SK-N-SH (cell line): Measurements from ENCODE around the gene CD72. TPM values are rescaled to one million over a fixed set of nuclear protein-coding genes. Genes with fewer than 3 reads are reported as not detected.

Experiments used
- CTCF ChIA-PET: fragments of 300-600, 350-600 bp; formaldehyde crosslinking; extraction: SDS; loops from one replicate; lab custom pipeline; 2021; lab: Yijun Ruan, JAX
- POLR2A ChIA-PET: fragments of 350-600 bp; sonication (Branson Sonifier 250); formaldehyde crosslinking; extraction: SDS; loops from one replicate; lab custom pipeline; 2020; ENCODE audit warnings: antibody characterized with exemption, inconsistent platforms; lab: Yijun Ruan, JAX
- DNase-seq: peaks from one replicate; pipeline ENCODE4 v3.0.0; 2012
- H2AFZ ChIP-seq: fragments of 200-600 bp; sonication (generic); 2 replicates; pipeline ENCODE4 v1.8.1; 2016; ENCODE audit warnings: antibody characterized with exemption, mild to moderate bottlenecking, low read depth
- H3F3A ChIP-seq: fragments of 200-600 bp; sonication (generic); replicated peaks from 2 replicates; pipeline ENCODE3; 2016; ENCODE audit warnings: antibody characterized with exemption, mild to moderate bottlenecking; ENCODE audit not compliant: insufficient read depth
- H3K27ac ChIP-seq, 2 experiments: fragments of 200-500 bp in 1 of 2; fragments of 200-600 bp in 1 of 2; sonication (Bioruptor generic) in 1 of 2; sonication (generic), shearing (Covaris generic) in 1 of 2; 2 replicates each; pipeline versions ENCODE4 v1.5.1 to v1.6.1; 2014 to 2016; ENCODE audit warnings: low read depth in 2 of 2, inconsistent platforms in 1 of 2, low read length in 1 of 2, mild to moderate bottlenecking in 1 of 2, mixed read lengths in 1 of 2
- H3K27me3 ChIP-seq: fragments of 200-600 bp; sonication (generic), shearing (Covaris generic); 2 replicates; pipeline ENCODE4 v1.6.1; 2016; ENCODE audit warnings: mixed run types; ENCODE audit not compliant: insufficient read depth
- H3K36me3 ChIP-seq, 2 experiments: fragments of 200-500 bp in 1 of 2; fragments of 200-600 bp in 1 of 2; sonication (Bioruptor generic) in 1 of 2; sonication (generic) in 1 of 2; replicated peaks in 1 of 2; 2 replicates each; pipeline versions ENCODE3 to v1.5.1; 2014 to 2016; ENCODE audit warnings: low read length in 1 of 2, mild to moderate bottlenecking in 1 of 2; ENCODE audit not compliant: insufficient read depth in 2 of 2, control insufficient read depth in 1 of 2
- H3K4me1 ChIP-seq, 2 experiments: fragments of 200-500 bp in 1 of 2; fragments of 200-600 bp in 1 of 2; sonication (Bioruptor generic) in 1 of 2; sonication (generic), shearing (Covaris generic) in 1 of 2; 2 replicates each; pipeline versions ENCODE4 v1.5.1 to v1.6.1; 2014 to 2016; ENCODE audit warnings: low read depth in 1 of 2, low read length in 1 of 2, mixed run types in 1 of 2; ENCODE audit not compliant: insufficient read depth in 2 of 2, control insufficient read depth in 1 of 2
- H3K4me2 ChIP-seq: fragments of 200-600 bp; sonication (generic), shearing (Covaris generic); 2 replicates; pipeline ENCODE4 v1.6.1; 2017; ENCODE audit warnings: mixed run types
- H3K4me3 ChIP-seq, 2 experiments: fragments of 200-500 bp in 1 of 2; fragments of 200-600 bp in 1 of 2; sonication (Bioruptor generic) in 1 of 2; sonication (generic), shearing (Covaris generic) in 1 of 2; 2 replicates each; pipeline versions ENCODE4 v1.5.1 to v1.8.1; 2014 to 2016; ENCODE audit warnings: low read depth in 2 of 2, inconsistent platforms in 1 of 2, low read length in 1 of 2, mild to moderate bottlenecking in 1 of 2, mixed read lengths in 1 of 2, moderate library complexity in 1 of 2
- H3K79me2 ChIP-seq: fragments of 200-600 bp; sonication (generic); 2 replicates; pipeline ENCODE4 v1.8.1; 2017; ENCODE audit warnings: mild to moderate bottlenecking; ENCODE audit not compliant: insufficient read depth
- H3K9ac ChIP-seq: fragments of 200-600 bp; sonication (generic); 2 replicates; pipeline ENCODE4 v1.6.1; 2017; ENCODE audit warnings: mixed run types
- H3K9me2 ChIP-seq: fragments of 200-600 bp; sonication (generic); 2 replicates; pipeline ENCODE4 v1.6.1; 2017; ENCODE audit warnings: mixed run types
- H3K9me3 ChIP-seq: fragments of 200-600 bp; sonication (generic); 2 replicates; pipeline ENCODE4 v1.6.1; 2017; ENCODE audit warnings: mixed run types, mild to moderate bottlenecking, moderate library complexity
- H4K20me1 ChIP-seq: fragments of 200-600 bp; sonication (generic); 2 replicates; pipeline ENCODE4 v1.6.1; 2017; ENCODE audit warnings: mild to moderate bottlenecking, mixed run types; ENCODE audit not compliant: insufficient read depth
- CHD2 ChIP-seq: fragments of 150-350 bp; IDR thresholded peaks from 2 replicates; pipeline ENCODE4 v1.6.1; 2018; ENCODE audit warnings: low read length; ENCODE audit not compliant: partially characterized antibody
- ELF1 ChIP-seq: IDR thresholded peaks from 2 replicates; pipeline ENCODE4 v1.4.0; 2012
- FOSL2 ChIP-seq: IDR thresholded peaks from 2 replicates; pipeline ENCODE4 v1.4.0; 2012; ENCODE audit warnings: low read depth, mild to moderate bottlenecking, moderate library complexity, borderline replicate concordance
- FOXJ3 ChIP-seq: sonication (generic); formaldehyde crosslinking; IDR thresholded peaks from 2 replicates; pipeline ENCODE4 v1.5.1; 2020; ENCODE audit warnings: mild to moderate bottlenecking, missing genetic modification reagents
- NFIC ChIP-seq: IDR thresholded peaks from 2 replicates; pipeline ENCODE4 v1.4.0; 2012; ENCODE audit warnings: borderline replicate concordance
- POLR2AphosphoS5 ChIP-seq: IDR thresholded peaks from 2 replicates; pipeline ENCODE4 v1.6.1; 2012; ENCODE audit warnings: low read depth, low read length
- TCF12 ChIP-seq: IDR thresholded peaks from 2 replicates; pipeline ENCODE4 v1.4.0; 2012
- WGBS: methylation state at CpG from one replicate; pipeline ENCODE4 v1.1.6; 2017; ENCODE audit warnings: low lambda C conversion rate; 5-methylcytosine and 5-hydroxymethylcytosine counted together
- polyA plus RNA-seq, 3 experiments: library from polyadenylated mRNA; depleted of rRNA; stranded (reverse); fragments of >200 nt; gene quantifications; 2 replicates each; pipeline ENCODE4 v1.2.3, GENCODE V29; 2012
- small RNA-seq, 7 experiments: library from RNA; depleted of rRNA; stranded (forward); fragments of <200 nt; gene quantifications; one replicate each; pipeline ENCODE3, GENCODE V24; 2012

The CD72 gene
- polyA plus RNA-seq, 1 of the 3 experiments (the other 2 are of a cell fraction), result 2.7 TPM

DNA sequence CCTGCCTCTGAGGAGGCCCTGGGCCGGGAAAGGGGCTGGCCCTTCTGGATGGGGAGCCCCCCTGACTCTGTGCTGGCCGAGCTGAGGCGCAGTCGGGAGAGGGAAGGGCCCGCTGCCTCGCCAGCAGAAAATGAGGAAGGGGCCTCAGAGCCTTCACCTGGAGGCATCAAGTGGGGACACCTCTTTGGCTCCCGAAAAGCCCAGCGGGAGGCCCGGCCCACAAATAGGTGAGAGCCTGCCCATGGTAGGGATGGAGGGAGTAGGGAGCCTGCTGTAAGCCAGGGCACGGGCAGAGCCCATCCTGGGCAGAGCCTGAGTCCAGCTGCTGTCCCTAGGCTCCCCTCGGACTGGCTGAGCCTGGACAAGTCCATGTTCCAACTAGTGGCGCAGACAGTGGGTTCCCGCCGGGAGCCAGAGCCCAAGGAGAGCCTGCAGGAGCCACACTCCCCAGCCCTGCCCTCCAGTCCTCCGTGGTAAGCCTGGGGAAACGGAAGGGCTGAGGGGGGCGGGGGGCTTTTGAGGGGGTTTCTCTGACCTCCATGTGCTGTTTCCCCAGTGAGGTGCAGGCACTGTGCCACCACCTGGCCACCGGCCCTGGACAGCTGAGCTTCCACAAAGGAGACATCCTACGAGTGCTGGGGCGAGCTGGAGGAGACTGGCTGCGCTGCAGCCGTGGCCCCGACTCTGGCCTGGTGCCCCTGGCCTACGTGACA lies 57.4 kb downstream of the CD72 start:
- Histone ChIP-seq H3K9ac (no peak overlapping the region), H3K4me1 (peaks cover 0 to 3% of the 10 kb centered on the region in 2 experiments; a peak in 1 of 4 replicates), H4K20me1 (no peaks in the 10 kb centered on the region), H3K9me2 (no peaks in the 10 kb centered on the region), H3K79me2 (peaks cover 4% of the 10 kb centered on the region; the same call in 1 of the 2 replicates), H3K9me3 (no peaks in the 10 kb centered on the region), H3K27me3 (no peaks in the 10 kb centered on the region), H3K4me3 (no peak overlapping the region), H3K4me2 (no peak overlapping the region), H2AFZ (no peak overlapping the region), H3K36me3 (peaks cover 18 to 38% of the 10 kb centered on the region in 2 experiments)
- WGBS, result 100% methylated on average over 9 of the region's 24 CpGs
- ChIA-PET CTCF (interaction anchor here (1.2 to 2.1 kb wide), 3 partner anchors 9 to 71 kb away, joined by 4 to 5 read pairs (median 4); partner anchors contain the start of gene RUSC2), POLR2A (no interaction called here)
- no peak for DNase-seq
- no peak for TF ChIP-seq FOSL2
- no peak for TF ChIP-seq FOXJ3
- TF ChIP-seq TCF12, result no peak
- no peak for TF ChIP-seq ELF1
- TF ChIP-seq CHD2, result no peak
- TF ChIP-seq POLR2AphosphoS5, result no peak
- no peak for TF ChIP-seq NFIC
- TF ChIP-seq, all 33 proteins: peak for 0
- Histone ChIP-seq H3K27ac (no peak overlapping the region), H3F3A (peaks cover under 1% of the 10 kb centered on the region)

Small RNAs within 50 kb of the gene (small RNA-seq; reads per million reads assigned to genes)
- 0 to 1.8 (median 0) reads per million in 7 experiments for gene MIR4667
- gene RMRP, result 0 reads per million in 7 experiments
- 0 reads per million in 7 experiments for gene RPS29P17

Other genes with a start within 250 kb of the CD72 start
- 14.5 and 15.0 TPM in 2 replicates for gene RUSC2, start 128.3 kb downstream of the CD72 start, polyA plus RNA-seq (2012; rRNA removed)
- gene TESK1, start 13.2 kb downstream of the CD72 start, polyA plus RNA-seq (2012; rRNA removed), result 26.0 TPM in 2 replicates
- not detected in 2 replicates for gene SIT1, start 32.5 kb upstream of the CD72 start, polyA plus RNA-seq (2012; rRNA removed)
- gene RMRP, start 39.6 kb upstream of the CD72 start, polyA plus RNA-seq (2012; rRNA removed), result 64.9 and 157 TPM in 2 replicates
- 20.9 and 22.0 TPM in 2 replicates for gene CCDC107, start 39.9 kb upstream of the CD72 start, polyA plus RNA-seq (2012; rRNA removed)
- gene ARHGEF39, start 46.8 kb upstream of the CD72 start, polyA plus RNA-seq (2012; rRNA removed), result 4.9 and 5.2 TPM in 2 replicates
- 0.99 and 1.4 TPM in 2 replicates for gene CA9, start 55.5 kb upstream of the CD72 start, polyA plus RNA-seq (2012; rRNA removed)
- 589 and 620 TPM in 2 replicates for gene TPM2, start 71.5 kb upstream of the CD72 start, polyA plus RNA-seq (2012; rRNA removed)
- 91.8 and 115 TPM in 2 replicates for gene TLN1, start 113.8 kb upstream of the CD72 start, polyA plus RNA-seq (2012; rRNA removed)
- 33.9 and 38.6 TPM in 2 replicates for gene CREB3, start 114.3 kb upstream of the CD72 start, polyA plus RNA-seq (2012; rRNA removed)
- 71.5 and 98.2 TPM in 2 replicates for gene GBA2, start 130.8 kb upstream of the CD72 start, polyA plus RNA-seq (2012; rRNA removed)
- 16.1 and 18.6 TPM in 2 replicates for gene RGP1, start 130.9 kb upstream of the CD72 start, polyA plus RNA-seq (2012; rRNA removed)
- gene MSMP, start 135.9 kb upstream of the CD72 start, polyA plus RNA-seq (2012; rRNA removed), result 1.2 TPM in 2 replicates
- 12.8 and 13.5 TPM in 2 replicates for gene NPR2, start 173.2 kb upstream of the CD72 start, polyA plus RNA-seq (2012; rRNA removed)
- gene SPAG8, start 193.8 kb upstream of the CD72 start, polyA plus RNA-seq (2012; rRNA removed), result 1.5 and 2.8 TPM in 2 replicates
- 39.9 and 57.2 TPM in 2 replicates for gene HINT2, start 196.6 kb upstream of the CD72 start, polyA plus RNA-seq (2012; rRNA removed)
- not detected in 2 replicates for gene FAM221B, start 210.3 kb upstream of the CD72 start, polyA plus RNA-seq (2012; rRNA removed)
- 5.3 and 5.8 TPM in 2 replicates for gene TMEM8B, start 210.8 kb upstream of the CD72 start, polyA plus RNA-seq (2012; rRNA removed)